AG08396 (cell line): ENCODE data around the gene AGPS.
"Not testable (repeated sequence)": the region's sequence is repeated elsewhere in the genome, so short reads cannot be mapped to it uniquely, and the experiment has no call there.

Experiments
- DNase-seq: peaks from one replicate; pipeline ENCODE4 v3.0.0; 2012; ENCODE audit warnings: low spot score, mixed read lengths

The AGPS gene

DNA sequence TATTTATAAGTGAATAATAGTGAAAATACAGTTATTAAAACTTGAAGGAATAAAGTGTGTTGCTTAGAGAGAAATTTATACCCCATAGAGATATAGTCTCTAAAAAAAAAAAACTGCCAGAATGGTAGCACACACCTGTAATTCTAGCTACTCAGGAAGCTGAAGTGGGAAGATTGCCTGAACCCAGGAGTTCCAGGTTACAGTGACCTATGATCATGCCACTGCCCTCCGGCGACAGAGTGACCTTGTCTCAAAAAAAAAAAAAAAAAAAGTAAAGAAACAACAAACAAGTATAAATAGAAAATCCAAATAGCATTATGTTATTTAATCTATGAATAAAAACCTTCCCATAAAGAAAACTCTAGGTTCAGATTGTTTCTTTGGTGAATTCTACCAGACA, 7.4 kb upstream of the AGPS start:
- no peak for DNase-seq

GRCh38 chr2:177391822-177392372, 676 bp upstream of the AGPS start:
- DNase-seq: no peak

DNA sequence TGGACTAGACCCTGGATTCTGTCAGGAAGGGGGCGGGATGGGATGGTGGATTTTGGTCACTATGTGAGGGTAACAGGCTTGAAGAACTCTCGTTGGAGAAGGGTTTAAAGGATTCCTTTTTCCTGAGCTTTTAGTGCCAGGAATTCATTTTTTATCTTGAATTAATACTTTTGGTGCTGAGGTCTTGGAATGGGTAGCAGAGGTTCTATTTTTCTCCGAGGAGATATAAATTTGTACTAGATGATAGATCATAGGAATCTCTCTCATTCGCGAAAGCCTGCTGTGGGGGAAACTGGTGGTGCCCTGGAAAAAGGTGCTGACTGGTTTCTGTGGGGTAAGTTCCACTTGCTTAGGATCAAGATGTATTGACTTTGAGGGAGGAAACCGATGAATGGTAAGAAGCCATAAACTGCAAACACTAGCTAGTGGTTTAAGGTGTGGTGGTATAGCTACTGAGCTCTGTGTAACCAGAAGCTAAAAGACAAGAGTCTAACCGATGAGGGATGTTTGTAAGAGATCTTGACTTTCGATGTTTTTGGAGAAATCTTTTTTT, 706 bp downstream of the AGPS start:
- DNase-seq: peak; percentile 15

GRCh38 chr2:177393824-177394593, 1.4 kb downstream of the AGPS start:
- no peak for DNase-seq

DNA sequence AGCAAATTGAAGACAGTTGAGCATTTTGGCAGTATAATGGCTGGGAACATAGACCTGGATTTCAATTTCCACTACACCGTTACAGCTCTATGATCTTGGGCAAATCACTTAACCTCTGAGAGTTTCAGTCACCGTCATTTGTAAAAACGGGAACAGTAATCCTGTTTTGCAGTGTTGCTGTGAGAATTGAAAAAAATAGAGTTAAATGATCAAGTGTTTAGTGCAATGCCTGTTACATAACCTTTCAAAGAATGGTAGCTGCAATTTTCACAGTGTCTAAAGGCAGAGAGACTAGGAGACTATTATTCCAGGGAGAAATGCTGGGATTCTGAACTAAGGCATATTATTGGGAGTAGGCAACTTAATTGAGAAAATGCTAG, 2.0 kb downstream of the AGPS start:
- DNase-seq: no peak

DNA sequence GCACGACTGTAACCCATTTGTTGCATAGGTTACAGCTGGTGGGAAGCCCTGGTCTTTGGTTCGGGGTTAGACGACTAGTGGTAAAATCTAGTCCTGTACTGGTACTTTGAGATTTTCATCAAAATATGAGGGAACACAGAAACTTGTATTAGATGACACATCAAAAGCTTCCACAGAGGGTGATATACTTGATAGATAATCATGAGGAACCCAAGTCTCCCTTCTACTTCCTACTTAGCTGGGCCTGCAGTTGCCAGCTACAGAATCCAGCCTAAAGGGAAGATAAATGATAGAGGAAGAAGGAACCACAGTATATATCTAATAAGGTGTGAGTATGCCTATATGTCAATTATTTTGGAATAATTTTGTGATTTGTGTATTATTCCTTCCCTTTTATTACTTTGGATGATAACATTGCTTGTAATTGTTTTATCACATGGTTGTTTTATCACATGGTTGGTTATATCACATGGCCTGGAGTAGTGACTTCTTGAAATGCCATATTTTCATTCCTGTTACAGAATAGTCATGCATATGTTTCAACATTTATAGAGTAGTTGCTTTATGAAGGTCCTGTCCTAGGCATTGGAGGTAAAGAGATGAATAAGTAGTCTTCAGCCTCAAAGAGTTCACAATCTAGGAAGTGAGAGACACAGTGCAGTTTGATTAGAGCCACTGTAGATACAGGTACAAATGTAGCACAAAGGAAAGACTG, 2.9 kb downstream of the AGPS start:
- no peak for DNase-seq

DNA sequence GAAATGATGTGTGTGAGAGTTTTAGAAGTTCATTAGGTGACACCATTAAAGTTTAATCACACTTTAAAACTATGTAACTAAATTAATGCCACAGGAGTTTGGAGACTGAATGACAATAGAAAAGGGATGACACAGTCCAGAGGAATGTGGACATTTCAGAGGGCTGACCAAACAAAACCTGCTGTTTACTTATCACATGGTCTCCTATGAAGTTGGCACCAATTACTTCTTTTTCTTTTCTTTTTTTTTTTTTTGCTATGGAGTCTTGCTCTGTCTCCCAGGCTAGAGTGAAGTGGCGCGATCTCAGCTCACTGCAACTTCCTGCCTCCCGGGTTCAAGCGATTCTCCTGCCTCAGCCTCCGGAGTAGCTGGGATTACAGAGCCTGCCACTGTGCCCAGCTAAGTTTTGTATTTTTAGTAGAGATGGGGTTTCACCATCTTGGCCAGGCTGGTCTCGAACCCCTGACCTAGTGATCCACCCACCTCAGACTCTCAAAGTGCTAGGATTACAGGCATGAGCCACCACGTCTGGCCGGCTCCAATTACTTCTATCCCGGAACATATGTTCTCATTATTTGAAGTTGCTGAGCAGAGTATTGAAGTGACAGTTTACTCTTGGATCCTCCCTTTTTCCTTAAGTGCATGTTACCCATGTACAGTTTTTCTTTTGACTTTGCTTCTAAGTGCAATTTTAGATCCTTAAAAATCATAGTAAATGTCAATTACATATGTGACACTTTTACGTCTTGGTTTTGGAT, 4.3 kb downstream of the AGPS start:
- DNase-seq: peak; percentile 36

GRCh38 chr2:177397481-177398289, 5.1 kb downstream of the AGPS start:
- DNase-seq: peak; percentile 41

GRCh38 chr2:177398290-177398683, 5.7 kb downstream of the AGPS start:
- DNase-seq: no peak

GRCh38 chr2:177398791-177399190, 6.2 kb downstream of the AGPS start:
- no peak for DNase-seq

- no peak for DNase-seq
Measured at GRCh38 chr2:177399376-177399775, 6.8 kb downstream of the AGPS start.

DNA sequence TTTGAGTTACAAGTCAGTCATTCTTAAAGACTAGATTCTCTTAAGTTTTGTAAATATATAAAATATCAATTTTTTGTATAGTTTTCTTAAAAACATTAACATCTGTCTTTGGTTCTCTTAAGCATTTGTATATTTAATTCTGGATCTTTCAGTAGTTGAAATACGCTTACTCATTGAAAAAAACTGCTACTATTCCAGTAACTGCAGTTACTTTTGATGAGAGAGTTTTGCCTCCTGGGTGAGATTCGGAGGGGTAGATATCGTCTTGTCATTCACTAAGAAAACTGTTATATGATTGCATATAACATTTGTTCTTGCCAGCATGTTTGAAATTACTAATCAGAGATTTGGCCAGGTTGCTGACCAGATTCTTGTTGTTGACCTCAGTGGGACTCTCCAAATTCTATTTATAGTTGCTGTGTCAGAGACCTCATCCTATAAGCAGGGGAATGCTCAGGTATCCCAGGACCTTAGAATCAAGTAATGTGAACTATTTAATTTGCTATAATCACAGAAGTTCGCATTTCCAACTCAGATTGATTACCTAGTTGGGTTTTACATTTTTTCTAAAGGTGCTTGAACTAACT, 7.9 kb downstream of the AGPS start:
- no peak for DNase-seq

DNA sequence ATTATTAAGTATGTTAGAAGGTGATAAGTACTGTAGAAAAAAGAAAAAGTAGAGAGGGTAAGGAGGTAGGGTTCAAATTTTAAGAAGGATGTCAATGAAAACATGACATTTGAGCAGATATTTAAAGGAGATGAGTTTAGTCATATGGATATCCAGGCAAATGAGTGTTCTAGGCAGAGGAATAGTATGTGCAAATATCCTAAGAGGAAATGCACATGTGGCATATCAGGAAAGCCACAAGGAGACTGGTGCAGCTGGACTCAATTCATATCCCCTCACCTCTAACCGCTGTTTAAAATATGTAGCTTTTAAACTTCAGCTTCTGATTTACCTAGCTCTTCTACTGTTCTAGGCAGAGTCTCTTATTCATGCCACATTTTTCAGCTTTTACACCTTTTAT, 9.5 kb downstream of the AGPS start:
- DNase-seq: no peak

DNA sequence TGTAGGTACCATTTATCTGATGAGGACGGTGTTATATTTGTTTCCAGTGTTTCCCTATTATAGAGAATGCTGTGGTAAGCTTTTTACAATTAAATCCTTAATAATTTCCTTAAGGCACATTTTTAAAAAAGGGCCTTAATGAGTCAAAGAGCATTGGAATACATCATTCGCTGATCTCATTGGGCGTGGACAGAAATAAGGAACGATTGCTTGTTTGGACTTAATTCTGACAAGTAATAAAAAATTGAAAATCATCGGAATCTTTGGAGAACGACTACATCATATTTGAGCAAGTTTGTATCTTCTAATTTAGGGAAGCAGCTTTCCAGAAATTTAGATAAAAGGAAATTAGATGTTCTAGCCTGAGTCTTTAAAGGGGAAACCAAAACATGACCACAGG, 11.3 kb downstream of the AGPS start:
- no peak for DNase-seq

GRCh38 chr2:177404243-177404642, 11.7 kb downstream of the AGPS start:
- DNase-seq: no peak

- DNase-seq: no peak
Measured at GRCh38 chr2:177405029-177405692, 12.6 kb downstream of the AGPS start.

GRCh38 chr2:177406182-177406581, 13.6 kb downstream of the AGPS start:
- no peak for DNase-seq

DNA sequence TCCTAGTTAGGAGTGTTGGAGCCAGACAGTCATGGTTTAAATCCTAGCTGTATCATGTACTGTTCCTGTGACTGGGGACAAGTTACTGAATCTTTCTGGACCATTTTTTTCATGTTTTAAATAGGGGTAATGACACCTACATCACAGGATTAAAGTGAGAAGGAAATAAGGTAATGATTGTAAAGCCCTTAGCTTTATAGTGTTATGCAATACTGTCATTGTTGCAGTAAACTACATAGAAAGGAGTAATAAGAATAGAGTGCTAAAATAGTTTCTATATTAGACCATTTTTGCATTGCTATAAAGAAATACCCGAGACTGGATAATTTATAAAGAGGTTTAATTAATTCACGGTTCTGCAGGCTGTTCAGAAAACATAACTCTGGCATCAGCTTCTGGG, 14.5 kb downstream of the AGPS start:
- DNase-seq: no peak

GRCh38 chr2:177410629-177411028, 18.1 kb downstream of the AGPS start:
- not testable (repeated sequence) for DNase-seq

- DNase-seq: no peak
Measured at GRCh38 chr2:177413703-177414102, 21.1 kb downstream of the AGPS start.

- DNase-seq: no peak
Measured at GRCh38 chr2:177419274-177419673, 26.7 kb downstream of the AGPS start.
